Activated T-helper 1 cell treated with anti-CD3 and anti-CD28 coated beads, Interleukin-12 subunit alpha, Interleukin-12 subunit beta, Interleukin-2, Interleukin-4 antibody, amounts not matched to agents 30 ng/mL and 10 ng/mL and 1 ng/mL, durations not matched to agents 14 hours and 24 hours and 36 hours (primary cell): ENCODE data around the gene DPYSL3. TPM values are rescaled to one million over a fixed set of nuclear protein-coding genes. Genes with fewer than 3 reads are reported as not detected.
A peak's percentile ranks its signal among the peaks of the same experiment; 100 is the strongest.

Experiments used
- DNase-seq: peaks from one replicate; pipeline ENCODE4 v3.0.0; 2021; ENCODE audit warnings: low spot score
- H3K27ac Mint-ChIP-seq: one replicate; pipeline ENCODE4 v1.8.0; 2021; ENCODE audit warnings: mild to moderate bottlenecking, mixed read lengths
- H3K27me3 Mint-ChIP-seq: one replicate; pipeline ENCODE4 v1.8.0; 2022; ENCODE audit warnings: mild to moderate bottlenecking, moderate library complexity, mixed read lengths; ENCODE audit not compliant: insufficient read depth
- H3K36me3 Mint-ChIP-seq: one replicate; pipeline ENCODE4 v1.8.0; 2021; ENCODE audit warnings: low read depth, mixed read lengths
- H3K4me1 Mint-ChIP-seq: one replicate; pipeline ENCODE4 v1.8.0; 2021; ENCODE audit warnings: low read depth, mixed read lengths
- H3K4me3 Mint-ChIP-seq: one replicate; pipeline ENCODE4 v1.8.0; 2021; ENCODE audit warnings: mild to moderate bottlenecking, moderate library complexity, mixed read lengths
- H3K9me3 Mint-ChIP-seq: one replicate; pipeline ENCODE4 v1.8.0; 2021; ENCODE audit warnings: mixed read lengths
- intact Hi-C: fragments of 100-400 bp; cut with micrococcal nuclease; formaldehyde crosslinking; loops from one replicate; pipeline ENCODE4 v1.15.1; 2024
- total RNA-seq: library from RNA; stranded (reverse); gene quantifications from 2 replicates; pipeline ENCODE4 v1.2.3, GENCODE V29; 2022

The DPYSL3 gene
- total RNA-seq, 1 donor from 2014 or later: 0.16 TPM

DNA sequence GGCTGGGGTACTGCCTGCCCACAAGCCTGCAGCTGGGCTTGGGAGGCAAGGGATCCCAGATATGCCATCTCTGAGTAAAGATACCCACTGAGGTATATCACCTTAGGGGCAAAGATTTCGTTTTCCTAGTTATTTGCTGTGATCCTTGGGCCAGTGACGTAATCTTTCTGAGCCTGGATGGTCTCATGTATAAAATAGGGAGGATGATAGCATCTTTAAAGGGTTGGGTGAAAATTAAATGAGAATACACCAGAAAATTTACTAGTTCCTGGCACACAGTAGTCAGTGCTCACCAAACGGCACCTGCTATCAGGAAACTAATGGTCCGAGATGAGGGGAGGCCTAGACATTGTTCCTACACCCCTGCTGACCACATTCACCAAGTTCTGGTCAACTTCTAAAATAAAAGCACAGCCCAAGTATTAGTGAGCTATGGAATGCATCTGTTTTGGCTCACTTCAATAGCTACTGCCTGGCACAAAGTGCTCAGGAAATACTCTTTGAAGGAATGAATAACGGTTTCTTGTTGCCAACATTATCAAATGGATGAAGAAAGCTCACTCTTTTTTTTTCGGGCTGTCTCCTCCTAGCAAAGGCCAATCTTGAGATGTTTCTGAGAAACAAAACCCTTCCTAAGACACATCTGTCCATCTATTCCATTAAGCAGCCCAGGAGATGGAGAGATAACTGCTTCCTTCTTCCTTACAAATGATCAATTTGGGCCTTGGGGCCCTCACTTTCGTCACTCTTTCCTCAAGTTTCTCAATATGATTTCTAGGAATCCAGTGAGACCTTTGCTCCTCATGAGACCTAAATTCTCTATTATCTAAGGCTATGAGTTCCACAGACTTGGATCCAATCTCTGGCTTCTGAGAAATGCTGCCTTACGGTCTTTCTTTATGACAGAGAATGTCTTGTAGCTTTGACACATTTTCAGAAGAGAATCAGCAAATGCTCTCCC, 98.2 kb downstream of the DPYSL3 start:
- no peak overlapping the region for H3K4me3 Mint-ChIP-seq
- DNase-seq: no peak
- H3K9me3 Mint-ChIP-seq: no peaks in the 10 kb centered on the region
- no peak overlapping the region for H3K27ac Mint-ChIP-seq
- intact Hi-C loops: no loop called here
- H3K27me3 Mint-ChIP-seq: no peaks in the 10 kb centered on the region
- H3K4me1 Mint-ChIP-seq: no peaks in the 10 kb centered on the region
- no peaks in the 10 kb centered on the region for H3K36me3 Mint-ChIP-seq

DNA sequence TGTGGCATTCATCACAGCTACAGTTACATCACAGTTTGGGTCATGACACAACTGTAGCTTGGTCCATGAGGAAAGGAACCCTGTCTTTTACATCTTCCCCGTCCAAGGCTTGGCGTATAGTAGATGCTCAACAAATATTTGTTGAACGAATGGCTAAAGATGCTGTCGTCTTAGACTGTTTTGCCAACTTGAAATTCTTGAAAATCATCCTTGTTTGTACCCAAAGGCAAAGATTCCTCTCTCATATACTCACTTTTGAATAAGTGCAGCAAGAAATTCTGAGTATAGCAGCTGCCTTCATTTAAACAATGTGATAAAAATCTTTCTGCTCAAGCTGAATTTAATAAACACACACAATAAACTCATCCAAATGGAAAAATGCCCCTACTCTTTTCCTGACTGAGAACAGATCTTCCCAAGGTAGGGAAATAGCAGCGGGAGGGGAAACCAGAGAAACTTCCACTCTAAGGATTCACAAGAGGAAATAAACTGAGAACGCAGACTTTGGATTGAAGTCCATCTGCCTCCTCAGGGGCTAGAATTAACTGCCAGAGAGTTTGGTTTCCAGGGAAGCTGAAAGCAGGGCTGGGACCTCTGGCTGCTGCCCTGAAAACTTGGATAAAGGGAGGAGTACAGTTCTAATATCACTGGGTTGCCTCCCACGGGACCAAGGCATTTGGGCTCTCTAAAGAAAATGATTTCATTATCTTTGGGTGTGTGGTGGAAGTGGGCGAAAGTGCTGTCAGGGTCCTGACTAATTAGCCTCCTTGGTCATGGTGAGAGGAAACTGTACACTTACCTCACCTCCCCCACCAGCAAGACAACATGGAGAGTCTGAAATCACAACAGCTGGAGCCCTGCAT, 99.1 kb downstream of the DPYSL3 start:
- no peaks in the 10 kb centered on the region for H3K27me3 Mint-ChIP-seq
- H3K4me1 Mint-ChIP-seq: no peaks in the 10 kb centered on the region
- H3K9me3 Mint-ChIP-seq: no peaks in the 10 kb centered on the region
- intact Hi-C loops: no loop called here
- no peaks in the 10 kb centered on the region for H3K36me3 Mint-ChIP-seq
- H3K4me3 Mint-ChIP-seq: no peak overlapping the region
- no peak overlapping the region for H3K27ac Mint-ChIP-seq
- no peak for DNase-seq

DNA sequence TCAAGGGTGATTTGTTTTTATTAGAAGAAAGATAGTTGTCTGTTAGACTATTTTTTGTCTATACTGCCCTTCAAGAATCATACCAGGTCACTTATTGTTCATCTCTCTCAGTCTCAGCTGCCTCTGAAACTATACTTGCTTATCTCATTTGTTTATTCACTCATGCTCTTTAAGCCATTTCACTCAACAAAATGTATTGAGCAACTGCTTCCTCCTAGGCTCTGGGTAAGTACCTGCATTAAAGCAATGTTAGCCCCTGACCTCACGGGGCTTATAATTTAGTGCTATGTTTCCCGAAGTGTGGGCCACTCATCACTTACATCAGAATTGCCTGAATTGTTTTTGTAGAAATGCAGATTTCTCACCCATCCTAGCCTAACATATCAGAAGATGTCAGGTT, 100.9 kb downstream of the DPYSL3 start:
- intact Hi-C loops: no loop called here
- no peak overlapping the region for H3K4me3 Mint-ChIP-seq

DNA sequence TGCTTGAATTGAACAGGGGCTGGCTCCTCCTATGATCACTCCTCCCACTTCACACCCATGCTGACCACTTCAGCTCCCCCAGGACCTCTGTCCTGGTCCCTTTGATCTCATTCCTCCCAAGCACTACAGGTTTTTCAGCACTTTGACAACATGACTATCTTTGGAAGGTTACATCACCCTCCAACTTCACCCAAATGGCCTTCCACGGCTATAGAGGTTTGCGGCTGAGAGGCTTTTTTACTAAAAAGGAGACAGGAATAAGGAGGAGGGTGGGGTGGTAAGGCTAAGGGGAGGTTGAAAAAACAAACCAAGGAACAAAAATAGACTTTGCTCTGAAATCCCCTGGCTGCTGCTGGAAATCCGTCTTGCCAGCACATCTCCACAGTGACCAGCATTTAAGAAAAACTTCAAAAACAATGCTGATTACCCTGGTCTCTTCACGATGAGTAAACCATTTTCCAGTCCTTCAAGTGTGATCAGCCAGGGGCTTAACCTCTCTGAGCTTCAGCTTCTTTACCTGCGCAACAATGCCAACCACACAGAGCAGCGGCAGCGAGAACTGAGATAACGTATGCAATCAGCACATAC, 102.7 kb downstream of the DPYSL3 start:
- no peak overlapping the region for H3K4me3 Mint-ChIP-seq
- H3K36me3 Mint-ChIP-seq: no peaks in the 10 kb centered on the region
- no peak overlapping the region for H3K27ac Mint-ChIP-seq
- H3K27me3 Mint-ChIP-seq: no peaks in the 10 kb centered on the region
- H3K4me1 Mint-ChIP-seq: no peaks in the 10 kb centered on the region
- intact Hi-C loops: no loop called here
- H3K9me3 Mint-ChIP-seq: no peaks in the 10 kb centered on the region
- no peak for DNase-seq

More for the DNA sequence above, 100.9 kb downstream of the DPYSL3 start:
- Mint-ChIP-seq H3K27ac (no peak overlapping the region), H3K27me3 (no peaks in the 10 kb centered on the region), H3K4me1 (no peaks in the 10 kb centered on the region), H3K36me3 (no peaks in the 10 kb centered on the region), H3K9me3 (no peaks in the 10 kb centered on the region)
- no peak for DNase-seq

DNA sequence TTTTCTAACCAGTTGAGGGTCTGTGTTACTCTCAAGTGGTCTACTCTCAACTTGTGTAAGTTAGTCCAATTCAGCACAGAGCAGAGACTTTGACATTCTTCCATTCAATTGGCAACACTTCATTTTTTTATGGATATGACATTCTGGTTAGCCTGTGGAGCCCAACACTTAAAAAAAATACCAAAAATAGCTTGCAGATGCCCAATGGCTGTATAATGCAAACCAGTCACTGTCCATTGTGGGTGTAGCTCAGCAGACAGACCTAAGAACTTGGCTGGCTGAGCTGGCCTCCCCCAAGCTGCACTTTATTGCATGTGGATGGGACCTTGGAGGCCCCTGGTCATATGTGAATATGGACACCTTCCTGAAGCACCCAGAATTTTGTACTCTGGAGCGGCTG, 103.2 kb downstream of the DPYSL3 start:
- H3K9me3 Mint-ChIP-seq: no peaks in the 10 kb centered on the region
- no peaks in the 10 kb centered on the region for H3K4me1 Mint-ChIP-seq
- H3K36me3 Mint-ChIP-seq: no peaks in the 10 kb centered on the region
- no peaks in the 10 kb centered on the region for H3K27me3 Mint-ChIP-seq
- H3K27ac Mint-ChIP-seq: no peak overlapping the region
- H3K4me3 Mint-ChIP-seq: no peak overlapping the region
- intact Hi-C loops: no loop called here
- no peak for DNase-seq

DNA sequence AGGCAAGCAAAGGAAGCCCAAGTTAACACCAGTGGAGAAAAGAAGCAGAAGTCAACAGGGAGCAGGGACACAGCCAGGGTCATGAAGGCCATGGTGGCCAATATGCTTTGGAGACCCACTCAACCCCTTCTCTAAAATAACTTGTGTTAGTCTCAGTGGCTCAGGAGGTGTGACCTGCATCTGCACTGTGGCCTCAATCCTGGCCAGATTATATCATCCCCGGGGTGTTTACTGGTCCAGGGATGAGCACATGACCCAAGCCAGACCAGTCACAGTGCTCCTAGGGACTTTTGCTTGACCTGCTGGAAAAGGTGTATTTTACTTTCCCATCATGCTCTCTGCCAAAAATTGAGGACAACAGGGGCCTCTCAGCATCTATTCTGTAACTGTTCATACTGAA, 105.2 kb downstream of the DPYSL3 start:
- no peak for DNase-seq
- intact Hi-C loops: no loop called here
- Mint-ChIP-seq H3K27ac (peak overlapping the region; percentile 40), H3K27me3 (no peaks in the 10 kb centered on the region), H3K4me3 (no peak overlapping the region), H3K36me3 (no peaks in the 10 kb centered on the region), H3K4me1 (no peaks in the 10 kb centered on the region), H3K9me3 (no peaks in the 10 kb centered on the region)

DNA sequence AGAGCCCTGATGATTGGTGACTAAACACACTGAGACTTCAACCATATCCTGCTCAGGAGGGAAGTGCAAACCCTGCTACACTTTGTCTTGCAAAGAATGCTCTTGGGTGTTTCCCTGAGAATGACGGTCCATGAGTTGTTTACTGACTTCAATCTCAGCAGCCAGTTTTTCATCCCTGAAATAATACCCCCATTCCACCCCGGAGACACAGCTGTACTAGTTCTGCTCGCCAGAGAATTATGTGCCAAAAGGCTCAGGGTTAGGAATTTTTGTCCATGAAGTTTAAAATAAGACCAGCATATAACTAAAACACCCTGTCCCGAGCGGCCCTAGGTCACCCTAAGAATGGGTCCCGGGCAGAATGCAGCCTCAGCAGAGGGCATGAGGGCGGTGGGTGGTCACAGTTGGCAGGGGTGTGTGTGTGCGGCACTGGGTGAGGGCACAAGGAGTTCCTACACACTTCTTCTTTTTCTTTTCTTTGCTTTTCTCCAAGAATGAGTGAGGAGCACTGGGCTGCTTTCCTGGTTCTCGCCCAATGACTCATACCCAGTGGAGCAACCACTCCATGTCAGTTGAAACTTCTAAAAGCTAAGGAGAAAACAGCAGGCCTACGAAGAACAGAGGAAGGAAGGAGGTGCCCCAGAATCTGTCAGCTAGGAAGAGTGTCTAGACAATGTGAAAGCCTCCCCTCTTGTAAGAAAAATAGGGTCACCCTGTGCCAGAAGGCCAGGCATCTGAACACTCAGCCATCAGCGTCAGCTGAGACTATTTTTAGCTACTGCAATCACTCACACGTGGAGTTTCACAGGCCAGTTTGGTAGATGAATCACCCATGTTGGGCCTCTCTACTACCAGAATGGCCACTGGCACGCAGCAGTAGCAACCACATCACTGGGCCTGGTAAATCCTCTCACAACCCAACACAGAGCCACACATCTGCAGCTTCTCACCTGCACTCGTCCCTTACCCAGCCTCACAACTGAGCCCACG, 105.9 kb downstream of the DPYSL3 start:
- no peaks in the 10 kb centered on the region for H3K36me3 Mint-ChIP-seq

DNA sequence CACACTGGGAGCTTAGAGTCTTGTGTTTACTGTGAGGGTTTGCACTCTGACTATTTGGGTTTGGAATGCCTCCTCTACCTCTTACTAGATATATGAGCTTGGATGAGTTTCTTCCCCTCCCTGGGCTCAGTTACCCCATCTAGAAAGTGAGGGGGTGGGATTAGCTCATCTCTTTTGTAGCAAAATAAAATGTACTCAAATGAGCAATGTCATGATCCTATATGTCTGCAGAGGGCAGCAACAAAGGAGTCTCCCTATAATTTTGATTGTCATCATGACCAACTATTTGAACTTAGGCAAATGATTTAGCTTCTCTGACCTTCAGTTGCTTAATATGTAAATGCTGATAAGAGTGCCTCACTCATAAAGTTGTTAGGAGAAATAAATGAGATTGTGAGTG, 109.0 kb downstream of the DPYSL3 start:
- H3K27me3 Mint-ChIP-seq: no peaks in the 10 kb centered on the region
- intact Hi-C loops: no loop called here
- H3K4me3 Mint-ChIP-seq: no peak overlapping the region
- no peak for DNase-seq
- H3K27ac Mint-ChIP-seq: no peak overlapping the region
- no peaks in the 10 kb centered on the region for H3K36me3 Mint-ChIP-seq
- H3K9me3 Mint-ChIP-seq: no peaks in the 10 kb centered on the region
- H3K4me1 Mint-ChIP-seq: no peaks in the 10 kb centered on the region

More for the DNA sequence above, 105.9 kb downstream of the DPYSL3 start:
- no peaks in the 10 kb centered on the region for H3K27me3 Mint-ChIP-seq
- H3K4me3 Mint-ChIP-seq: no peak overlapping the region
- H3K4me1 Mint-ChIP-seq: no peaks in the 10 kb centered on the region
- H3K27ac Mint-ChIP-seq: peak overlapping the region; percentile 40
- intact Hi-C loops: no loop called here
- no peak for DNase-seq
- H3K9me3 Mint-ChIP-seq: no peaks in the 10 kb centered on the region

DNA sequence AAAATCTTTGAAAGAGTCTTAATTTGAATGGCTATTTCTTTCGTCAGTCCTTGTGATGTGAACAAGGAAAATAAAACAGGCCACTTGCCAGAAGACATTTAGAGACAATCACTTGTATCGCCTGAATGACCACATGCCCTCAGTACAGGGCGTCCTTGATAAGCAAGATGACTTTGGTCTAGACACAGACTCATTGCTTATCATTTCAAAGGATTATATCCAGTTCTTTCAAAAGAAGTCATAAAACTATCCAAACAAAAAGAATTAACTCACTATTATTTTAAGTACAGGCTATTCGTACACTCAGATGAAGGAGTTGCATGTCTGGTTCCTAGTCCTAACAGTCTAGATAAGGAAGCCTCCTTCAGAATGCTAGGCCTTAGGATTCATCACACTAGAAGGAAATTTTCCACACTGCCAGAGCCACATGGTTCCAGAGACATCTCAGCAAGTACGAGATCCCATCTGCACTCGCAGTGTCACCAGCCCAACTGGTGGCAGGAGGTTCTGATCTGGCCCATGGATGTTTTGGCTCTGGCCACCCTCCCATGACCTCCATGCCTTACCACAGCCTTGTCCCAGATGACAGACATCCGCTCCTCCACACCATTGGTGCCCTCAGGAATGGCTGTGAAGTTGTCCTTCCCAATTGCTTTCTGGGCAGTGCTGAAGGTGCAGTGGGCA, 109.6 kb downstream of the DPYSL3 start:
- H3K9me3 Mint-ChIP-seq: no peaks in the 10 kb centered on the region
- H3K4me1 Mint-ChIP-seq: no peaks in the 10 kb centered on the region
- H3K36me3 Mint-ChIP-seq: no peaks in the 10 kb centered on the region
- no peak overlapping the region for H3K27ac Mint-ChIP-seq
- intact Hi-C loops: no loop called here
- no peak for DNase-seq
- no peak overlapping the region for H3K4me3 Mint-ChIP-seq
- H3K27me3 Mint-ChIP-seq: no peaks in the 10 kb centered on the region

DNA sequence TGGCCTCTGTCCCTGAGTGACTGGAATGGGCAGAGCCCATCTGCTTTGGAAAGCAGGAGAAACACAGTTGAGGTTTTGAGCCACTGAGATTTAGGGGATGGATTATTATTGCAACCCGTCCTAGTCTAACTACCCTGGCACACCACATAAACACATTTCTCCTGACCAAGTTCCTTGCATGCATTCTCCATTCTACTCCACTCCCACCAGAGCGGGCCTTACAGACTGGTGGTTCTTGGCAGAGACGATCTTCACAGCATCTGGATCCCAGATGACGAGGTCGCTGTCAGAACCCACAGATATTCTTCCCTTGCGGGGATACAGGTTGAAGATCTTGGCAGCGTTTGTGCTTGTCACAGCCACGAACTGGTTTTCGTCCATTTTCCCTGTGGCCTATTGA, 111.0 kb downstream of the DPYSL3 start:
- no peak for DNase-seq
- no peaks in the 10 kb centered on the region for H3K9me3 Mint-ChIP-seq
- H3K36me3 Mint-ChIP-seq: no peaks in the 10 kb centered on the region
- no peak overlapping the region for H3K27ac Mint-ChIP-seq
- H3K4me1 Mint-ChIP-seq: no peaks in the 10 kb centered on the region
- intact Hi-C loops: no loop called here
- no peak overlapping the region for H3K4me3 Mint-ChIP-seq
- H3K27me3 Mint-ChIP-seq: no peaks in the 10 kb centered on the region

DNA sequence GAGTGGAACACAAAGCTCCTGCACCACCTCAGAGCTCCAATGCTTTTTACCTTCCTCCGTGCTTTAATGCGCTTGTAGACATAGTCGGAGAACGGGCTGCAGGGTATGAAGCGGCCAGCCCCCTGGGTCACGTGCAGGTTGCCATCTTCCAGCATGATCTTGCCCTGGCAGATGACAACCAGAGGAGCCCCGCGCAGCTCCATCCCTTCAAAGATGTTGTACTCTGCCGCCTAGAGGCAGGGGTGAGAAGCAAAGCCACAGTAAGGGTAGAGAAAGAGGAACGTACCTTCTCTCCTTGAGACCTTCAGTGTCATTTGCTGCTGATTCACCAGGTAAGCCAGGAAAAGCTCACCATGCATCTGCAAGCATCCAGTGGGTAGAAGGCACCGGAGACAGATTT, 112.3 kb downstream of the DPYSL3 start:
- DNase-seq: no peak
- H3K9me3 Mint-ChIP-seq: no peaks in the 10 kb centered on the region
- H3K27ac Mint-ChIP-seq: no peak overlapping the region
- intact Hi-C loops: no loop called here
- H3K36me3 Mint-ChIP-seq: no peaks in the 10 kb centered on the region
- H3K4me3 Mint-ChIP-seq: no peak overlapping the region
- H3K27me3 Mint-ChIP-seq: no peaks in the 10 kb centered on the region
- H3K4me1 Mint-ChIP-seq: no peaks in the 10 kb centered on the region
